HG02884 (cell line): ENCODE data around the gene GPC2.
"Not testable (repeated sequence)": the region's sequence is repeated elsewhere in the genome, so short reads cannot be mapped to it uniquely, and the experiment has no call there.

Experiments used
- ATAC-seq: cut with Tn5 transposase; IDR thresholded peaks from one replicate; pipeline ENCODE4 v1.9.1; 2021; ENCODE audit warnings: mild to moderate bottlenecking, moderate library complexity; ENCODE audit not compliant: unreplicated experiment

GPC2 gene

DNA sequence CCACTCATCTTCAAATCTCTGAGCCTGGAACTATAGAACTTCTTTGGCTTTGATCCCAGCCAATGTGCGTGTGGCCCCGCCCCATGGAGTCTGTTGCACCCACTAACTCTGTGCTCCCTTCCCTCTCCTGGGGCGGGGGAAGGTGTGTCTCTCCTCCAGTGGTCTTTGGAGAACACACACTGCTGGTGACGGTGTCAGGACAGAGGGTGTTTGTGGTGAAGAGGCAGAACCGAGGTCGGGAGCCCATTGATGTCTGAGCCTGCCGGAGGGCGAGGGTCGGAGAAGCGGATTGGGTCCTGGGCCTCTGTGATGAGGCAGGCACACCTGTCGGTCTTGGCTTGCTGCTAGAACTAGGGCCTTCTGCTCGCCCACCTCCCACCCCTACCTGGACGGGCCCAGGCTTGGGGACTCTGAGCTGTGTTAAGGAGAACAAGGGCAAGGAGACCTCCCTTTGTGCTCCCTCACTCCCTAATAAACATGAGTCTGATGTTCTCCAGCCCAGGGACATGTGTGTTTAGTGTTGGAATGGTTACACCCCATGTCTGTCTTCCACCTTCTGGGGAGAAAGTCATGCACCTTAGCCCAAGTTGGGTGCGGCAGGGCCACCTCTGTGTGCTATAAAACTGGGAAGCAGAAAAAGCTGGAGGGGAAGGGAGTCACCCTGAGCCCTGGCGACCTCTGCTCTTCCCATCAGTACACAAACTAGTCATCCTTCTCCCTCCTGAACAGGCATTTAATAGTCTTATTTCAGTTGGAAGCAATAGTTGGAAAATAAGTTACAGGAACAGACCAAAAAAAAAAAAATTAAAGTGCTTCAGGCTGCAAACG lies 23.3 kb downstream of the GPC2 start:
- no peak for ATAC-seq

DNA sequence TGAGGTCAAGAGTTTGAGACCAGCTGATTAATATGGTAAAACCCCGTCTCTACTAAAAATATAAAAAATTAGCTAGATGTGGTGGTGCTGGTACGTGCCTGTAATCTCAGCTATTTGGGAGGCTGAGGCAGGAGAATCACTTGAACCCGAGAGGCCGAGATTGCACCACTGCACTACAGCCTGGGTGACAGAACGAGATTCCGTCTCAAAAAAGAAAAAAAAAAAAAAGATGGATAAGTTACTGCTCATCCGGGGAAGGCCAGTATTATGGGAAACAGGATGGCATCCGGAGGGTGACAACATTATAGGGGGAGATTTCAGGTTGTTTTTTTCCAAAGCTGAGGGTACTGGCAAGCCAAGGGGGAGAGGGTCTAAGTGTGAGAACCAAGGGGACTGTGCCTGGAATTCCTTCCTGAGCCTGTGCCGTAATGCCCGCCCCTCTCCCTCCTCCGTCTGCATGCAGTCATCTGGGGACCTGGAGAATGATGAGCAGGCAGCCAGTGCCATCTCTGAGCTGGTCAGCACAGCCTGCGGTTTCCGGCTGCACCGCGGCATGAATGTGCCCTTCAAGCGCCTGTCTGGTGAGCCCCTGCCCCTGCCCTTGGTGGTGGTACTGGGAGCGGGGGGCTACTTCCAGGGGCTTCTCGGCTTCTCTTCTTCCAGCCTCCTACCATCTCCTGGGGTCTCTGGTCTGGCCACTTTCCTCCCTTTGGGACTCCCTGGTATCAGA lies 24.1 kb downstream of the GPC2 start:
- ATAC-seq, result no peak

DNA sequence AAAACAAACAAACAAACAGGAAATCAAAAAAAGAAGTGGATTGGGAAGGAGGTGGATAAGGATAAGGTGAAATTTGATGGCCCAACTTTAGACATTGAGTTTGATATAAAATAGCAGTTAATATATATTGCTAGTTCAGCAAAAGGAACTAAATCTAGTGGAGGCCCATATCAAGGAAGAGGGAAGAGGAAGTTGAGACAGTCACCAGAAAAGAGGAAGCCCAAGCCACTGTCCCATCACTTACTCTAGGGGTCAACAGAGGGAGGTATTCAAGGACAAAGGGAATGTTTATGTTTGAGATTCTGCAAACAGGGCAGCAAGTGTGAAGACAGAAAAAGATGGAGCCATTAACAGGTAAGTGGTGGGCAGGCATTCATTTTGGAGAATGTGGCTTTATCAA lies 24.8 kb downstream of the GPC2 start:
- ATAC-seq, result no peak

DNA sequence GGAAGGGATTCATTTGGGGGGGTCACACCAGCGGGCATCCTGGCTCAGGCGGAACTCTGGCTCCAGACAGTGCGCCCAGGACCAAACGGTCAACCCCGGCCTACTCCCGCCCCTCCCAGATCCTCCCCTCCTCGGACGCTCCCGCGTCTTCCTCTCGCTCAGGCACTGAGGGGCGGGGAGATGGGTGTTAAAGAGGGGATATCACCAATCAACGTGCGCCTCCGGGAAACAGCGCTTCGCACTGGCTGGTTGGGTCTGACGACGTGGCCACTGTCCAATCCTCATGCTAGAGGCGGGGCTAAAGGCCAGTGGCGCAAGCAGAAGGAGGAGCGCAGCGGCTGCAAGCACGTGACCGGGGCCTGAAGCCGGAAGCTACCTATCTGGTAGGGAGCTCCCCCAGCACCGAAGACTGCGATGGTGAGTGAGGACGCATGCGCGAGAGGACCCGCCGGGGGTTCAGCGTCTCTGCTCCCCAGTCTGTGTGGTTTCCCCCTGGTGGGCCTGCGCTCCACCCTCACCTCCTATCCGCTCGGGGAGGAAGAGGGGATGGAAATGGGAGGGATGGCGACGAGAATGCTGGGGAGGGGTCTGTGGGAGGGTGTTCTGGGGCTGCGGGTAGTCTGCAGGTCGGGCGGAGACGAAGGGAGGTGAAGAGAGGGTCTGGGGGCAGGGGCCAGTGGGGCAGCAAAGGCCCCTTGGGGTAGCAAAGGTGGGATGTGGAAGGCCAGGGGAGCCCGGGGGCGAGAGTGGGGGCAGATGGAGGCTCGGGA lies 28.4 kb downstream of the GPC2 start, which contains the start of gene LAMTOR4:
Gene LAMTOR4, plus strand, starts transcription at position 360 of the 770 bp plus-strand sequence. Its CDS starts 55 bp downstream, at position 415.
- peak; percentile 94 for ATAC-seq

DNA sequence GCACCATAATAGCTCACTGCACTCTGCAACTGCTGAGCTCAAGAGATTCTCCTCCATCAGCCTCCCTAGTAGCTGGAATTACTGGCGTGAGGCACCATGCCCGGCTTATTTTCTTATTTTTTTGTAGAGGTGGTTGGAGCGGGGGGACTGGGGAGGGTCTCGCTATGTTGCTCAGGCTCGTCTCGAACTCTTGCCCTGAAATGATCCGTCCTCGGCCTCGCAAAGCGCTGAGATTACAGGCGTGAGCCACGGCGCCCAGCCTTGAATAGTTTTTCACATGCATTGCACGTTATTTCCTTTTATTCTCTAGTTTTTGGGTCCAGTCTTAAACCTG lies 29.0 kb downstream of the GPC2 start:
- ATAC-seq, result peak; percentile 5

DNA sequence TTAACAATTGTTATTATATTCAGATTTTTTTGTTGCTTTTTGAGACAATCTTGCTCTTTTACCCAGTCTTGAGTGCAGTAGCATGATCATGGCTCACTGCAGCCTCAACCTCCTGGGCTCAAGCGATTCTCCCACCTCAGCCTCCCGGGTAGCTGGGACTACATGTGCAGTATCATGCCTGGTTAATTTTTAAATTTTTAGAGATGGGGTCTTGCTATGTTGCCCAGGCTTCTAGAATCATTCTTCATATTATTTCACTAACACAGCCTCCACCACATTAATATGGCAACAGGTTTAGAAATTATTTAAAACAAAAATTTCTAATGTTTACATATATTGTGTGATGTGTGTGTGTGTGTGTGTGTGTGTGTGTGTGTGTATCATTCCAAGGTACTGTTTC lies 29.9 kb downstream of the GPC2 start:
- no peak for ATAC-seq

DNA sequence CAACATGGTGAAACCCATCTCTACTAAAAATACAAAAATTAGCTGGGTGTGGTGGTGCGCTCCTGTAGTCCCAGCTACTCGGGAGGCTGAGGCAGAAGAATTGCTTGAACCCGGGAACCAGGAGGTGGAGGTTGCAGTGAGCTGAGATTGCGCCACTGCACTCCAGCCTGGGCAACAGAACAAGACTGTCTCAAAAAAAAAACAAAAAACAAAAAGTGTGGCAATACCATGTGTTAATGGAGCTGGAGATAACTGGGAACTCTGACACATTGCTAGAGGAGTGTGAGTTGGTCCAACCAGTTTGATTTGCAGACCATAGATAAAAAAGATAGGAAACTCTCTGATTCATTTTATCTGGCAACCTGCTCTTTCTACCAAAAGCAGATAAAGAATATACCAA lies 30.8 kb downstream of the GPC2 start:
- ATAC-seq, result not testable (repeated sequence)

DNA sequence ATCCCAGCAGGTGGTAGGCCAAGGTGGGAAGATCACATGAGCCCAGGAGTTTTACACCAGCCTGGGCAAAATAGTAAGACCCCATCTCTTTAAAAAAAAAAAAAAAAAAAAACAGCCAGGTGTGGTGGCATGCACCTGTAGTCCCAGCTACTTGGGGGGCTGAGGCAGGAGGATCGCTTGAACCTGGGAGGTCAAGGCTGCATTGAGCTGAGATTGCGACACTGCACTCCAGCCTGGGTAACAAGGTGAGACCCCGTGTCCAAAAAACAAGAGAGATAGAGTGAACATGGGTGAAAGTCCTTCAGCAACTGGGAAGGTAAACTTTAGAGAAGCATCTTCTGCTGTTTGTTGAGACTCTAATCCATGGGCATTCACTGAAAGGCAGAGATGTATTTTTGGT lies 34.7 kb downstream of the GPC2 start:
- no peak for ATAC-seq

DNA sequence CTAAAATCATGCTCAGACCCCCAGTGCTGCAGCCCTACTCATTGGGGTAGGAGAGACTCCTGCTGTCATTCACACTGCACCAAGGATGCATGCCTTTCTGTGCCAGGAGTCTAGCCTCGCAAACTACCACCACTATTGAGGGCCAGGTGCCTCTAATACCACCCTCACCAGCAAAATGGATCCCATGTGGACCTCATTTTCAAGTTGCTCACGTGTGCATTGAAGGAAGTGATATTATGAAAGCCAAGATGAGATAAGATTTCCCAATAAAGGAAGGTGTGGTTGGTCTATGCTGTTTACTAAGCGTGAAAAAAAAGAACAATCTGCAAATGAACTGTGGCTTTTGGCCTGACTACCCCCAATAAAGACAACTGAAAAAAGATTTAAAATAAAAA lies 35.6 kb downstream of the GPC2 start:
- ATAC-seq, result no peak

DNA sequence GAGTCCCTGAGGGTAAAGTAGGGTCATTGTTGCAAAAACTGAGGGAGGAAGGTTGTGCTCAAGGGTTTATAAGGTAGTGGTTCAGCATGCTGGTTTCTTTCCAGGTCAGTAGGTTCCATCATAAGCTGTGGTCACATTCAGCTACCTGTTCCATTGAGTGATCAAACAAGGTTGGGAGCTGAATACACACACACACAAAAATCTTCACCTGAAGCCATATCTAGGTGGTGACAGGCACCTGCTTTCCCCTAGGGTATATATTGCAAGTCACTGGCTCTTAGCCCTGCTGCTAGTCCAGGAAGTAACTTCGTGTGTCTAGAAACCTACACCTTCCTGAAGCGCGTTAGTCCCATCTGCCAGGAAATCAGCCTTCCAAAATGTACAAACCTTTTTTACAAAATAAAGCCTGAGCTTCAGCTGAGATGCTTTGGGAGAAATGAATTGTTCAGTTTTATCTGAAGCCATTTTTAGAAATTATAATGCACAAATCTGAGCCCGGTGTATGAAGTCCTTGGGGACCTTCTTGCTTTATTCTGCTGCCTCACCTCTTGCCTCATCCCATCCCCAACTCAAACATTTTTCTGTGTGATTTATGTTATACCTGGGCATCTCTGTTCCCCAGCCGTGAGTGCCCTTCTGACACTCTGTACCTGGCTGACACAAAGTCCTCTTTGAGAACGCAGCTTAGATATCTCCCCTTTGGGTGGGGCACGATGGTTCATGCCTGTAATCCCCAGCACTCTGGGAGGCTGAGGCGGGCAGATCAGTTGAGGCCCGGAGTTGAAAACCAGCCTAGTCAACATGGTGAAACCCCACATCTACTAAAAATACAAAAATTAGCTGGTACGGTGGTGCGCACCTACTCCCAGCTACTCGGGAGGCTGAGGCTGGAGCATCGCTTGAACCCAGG lies 39.1 kb downstream of the GPC2 start:
- no peak for ATAC-seq

DNA sequence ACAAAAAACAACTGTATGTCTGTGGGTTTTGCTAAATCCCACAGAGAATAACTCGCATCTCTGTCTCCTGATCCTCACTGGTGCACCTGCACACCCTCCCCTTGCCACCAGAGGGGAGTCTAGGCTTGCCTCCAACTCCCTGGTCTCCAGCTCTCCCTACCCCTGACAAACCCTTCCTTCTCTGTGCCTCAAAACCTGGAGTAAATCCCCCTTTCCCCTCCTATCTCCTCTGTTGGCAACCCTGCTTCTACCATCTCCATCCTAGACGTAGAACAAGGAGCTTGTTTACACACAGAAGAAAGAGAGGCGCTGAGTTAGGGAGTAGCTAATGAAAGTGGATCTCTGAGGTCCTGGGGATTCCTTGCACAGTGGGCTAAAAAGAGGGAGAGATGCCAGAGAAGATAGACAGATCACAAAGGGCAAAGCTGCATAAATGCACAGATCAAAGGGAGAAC lies 44.5 kb downstream of the GPC2 start:
- ATAC-seq, result no peak

DNA sequence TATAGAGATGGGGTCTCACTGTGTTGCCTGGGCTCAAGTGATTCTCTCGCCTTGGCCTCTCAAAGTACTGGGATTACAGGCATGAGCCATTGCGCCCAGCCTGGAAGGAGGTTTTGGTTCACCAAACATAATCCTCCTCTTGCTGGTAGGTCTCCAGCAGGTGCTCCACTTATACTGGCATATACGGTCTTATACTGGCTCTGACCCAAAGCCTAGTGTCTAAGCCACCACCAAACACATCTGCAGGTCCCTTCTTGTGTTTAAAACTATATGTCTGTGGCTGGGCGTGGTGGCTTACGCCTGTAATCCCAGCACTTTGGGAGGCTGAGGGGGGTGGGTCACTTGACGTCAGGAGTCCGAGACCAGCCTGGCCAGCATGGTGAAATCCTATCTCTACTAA lies 45.1 kb downstream of the GPC2 start:
- ATAC-seq, result no peak

DNA sequence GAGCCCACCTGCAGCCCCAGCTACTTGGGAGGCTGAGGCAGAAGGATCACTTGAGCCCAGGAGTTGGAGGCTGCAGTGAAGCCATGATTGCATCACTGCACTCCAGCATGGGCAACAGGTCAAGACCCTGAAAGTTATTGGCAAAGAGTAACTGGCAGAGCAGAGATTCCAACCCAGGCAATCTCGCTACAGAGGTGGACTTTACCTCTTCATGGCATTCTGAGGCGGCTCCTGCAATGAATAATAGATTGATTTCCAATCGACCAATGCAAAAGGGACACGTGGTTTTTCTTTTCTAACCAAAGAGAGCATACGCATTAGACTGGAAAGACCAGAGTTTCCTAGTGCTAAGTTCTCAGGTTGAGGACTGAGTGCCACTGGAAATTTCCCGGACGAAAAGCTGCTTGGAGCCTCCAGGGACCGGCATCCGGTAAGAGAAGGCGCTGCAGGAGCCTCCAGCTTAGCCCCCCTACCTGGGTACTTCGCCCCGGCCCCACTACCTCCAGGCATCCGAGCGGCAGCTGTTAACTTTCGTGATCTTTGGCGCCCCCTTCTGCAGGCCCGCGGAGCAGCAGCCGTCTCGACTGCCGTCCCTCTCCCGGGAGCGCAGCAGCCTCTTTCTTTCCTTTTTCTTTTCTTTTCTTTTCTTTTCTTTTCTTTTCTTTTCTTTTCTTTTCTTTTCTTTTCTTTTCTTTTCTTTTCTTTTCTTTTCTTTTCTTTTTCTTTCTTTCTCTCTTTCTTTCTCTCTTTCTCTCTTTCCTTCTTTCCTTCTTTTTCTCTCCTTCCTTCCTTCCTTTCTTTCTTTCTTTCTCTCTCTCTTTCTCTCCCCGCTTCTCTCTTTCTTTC lies 46.4 kb downstream of the GPC2 start:
- ATAC-seq, result no peak

DNA sequence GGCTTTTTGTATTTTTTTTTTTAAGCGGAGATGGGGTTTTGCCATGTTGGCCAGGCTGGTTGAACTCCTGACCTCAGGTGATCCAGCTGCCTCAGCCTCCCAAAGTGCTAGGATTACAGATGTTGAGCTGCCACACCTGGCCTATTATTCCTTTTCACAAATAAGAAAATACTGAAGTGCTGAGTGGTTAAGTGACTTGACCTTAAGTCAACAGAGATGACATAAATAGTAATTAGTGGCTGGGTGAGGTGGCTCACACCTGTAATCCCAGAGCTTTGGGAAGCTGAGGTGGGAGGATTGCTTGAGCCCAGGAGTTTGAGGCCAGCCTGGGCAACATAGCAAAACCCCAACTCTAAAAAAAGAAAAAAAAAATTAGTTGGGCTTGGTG lies 47.0 kb downstream of the GPC2 start:
- not testable (repeated sequence) for ATAC-seq

DNA sequence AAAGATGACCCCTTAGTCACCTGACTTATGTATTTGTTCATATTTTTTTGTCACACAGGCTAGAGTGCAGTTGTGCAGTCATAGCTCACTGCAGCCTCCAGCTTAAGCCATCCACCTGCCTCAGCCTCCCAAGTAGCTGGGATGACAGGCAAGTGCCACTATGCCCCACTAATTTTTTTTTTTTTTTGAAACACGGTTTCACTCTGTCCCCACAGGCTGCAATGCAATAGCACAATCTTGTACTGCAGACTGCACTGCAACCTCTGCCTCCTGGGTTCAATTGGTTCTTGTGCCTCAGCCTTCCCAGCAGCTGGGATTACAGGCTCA lies 48.6 kb downstream of the GPC2 start:
- ATAC-seq, result no peak

DNA sequence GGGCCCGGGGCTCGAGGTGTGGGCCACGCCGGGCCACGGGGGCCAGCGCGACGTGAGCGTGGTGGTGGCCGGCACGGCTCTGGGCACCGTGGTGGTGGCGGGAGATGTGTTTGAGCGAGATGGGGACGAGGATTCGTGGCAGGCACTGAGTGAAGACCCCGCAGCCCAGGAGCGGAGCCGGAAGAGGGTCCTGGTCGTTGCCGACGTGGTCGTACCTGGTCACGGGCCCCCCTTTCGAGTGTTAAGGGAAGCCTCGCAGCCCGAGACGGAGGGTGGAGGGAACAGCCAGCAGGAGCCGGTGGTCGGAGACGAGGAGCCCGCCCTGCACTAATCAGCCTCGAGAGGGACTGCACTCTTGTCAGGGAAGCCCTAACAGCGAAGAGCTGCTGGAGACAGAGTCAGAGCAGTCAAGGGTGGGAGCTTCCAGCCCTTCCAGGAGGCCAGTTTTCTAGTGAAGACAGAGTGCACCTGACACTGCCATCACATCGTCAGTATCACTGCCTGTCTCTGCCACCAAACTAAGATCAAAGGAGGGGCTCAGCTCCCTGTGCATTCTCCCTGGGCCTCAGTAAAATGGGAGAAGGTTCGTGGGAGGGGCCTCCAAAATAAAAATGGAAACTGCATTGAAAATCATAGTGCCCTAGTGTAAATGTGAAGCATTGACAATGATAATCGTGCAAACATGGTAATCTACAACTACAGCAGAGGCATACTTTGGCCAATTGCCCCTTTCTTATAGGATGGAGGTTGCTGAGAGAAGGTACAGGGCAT lies 49.1 kb downstream of the GPC2 start:
- ATAC-seq, result no peak

DNA sequence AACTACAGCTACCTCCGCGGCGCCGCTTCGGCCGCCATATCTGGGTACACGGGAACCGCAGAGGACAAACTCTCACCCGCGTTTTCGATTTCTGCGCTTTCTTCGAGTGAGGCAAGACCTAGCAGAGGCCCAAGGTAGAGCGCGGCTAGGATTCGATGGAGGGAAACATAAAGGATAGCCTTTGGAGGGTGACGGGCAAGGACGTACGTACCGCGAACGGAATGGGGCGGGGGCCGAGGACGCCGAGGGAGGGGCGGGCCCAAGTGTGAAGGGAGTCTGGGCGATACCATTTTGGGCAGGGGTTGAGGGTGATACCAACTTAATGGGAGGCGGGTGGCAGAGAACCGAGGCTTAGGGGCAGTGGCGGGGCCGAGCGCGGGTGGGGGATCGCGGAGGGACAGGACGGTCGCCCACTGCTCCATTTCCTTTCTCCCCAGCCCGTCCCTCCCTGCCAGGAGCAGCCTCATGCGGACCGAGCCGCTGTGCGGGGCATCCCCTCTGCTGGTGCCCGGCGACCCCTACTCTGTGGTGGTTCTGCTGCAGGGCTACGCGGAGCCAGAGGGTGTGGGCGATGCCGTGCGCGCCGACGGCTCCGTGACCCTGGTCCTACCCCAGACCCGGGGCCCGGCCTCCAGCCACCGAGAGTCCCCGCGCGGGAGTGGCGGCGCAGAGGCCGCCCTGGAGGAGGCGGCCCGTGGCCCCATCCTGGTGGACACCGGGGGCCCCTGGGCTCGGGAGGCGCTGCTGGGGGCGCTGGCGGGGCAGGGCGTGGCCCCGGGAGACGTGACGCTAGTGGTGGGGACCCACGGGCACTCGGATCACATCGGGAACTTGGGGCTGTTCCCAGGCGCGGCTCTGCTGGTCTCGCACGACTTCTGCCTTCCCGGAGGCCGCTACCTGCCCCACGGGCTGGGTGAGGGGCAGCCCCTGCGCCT lies 50.0 kb downstream of the GPC2 start, which contains the start of gene MBLAC1:
Gene MBLAC1, plus strand, starts transcription at position 37 of the 935 bp plus-strand sequence. Its CDS starts 429 bp downstream, at position 466.
- peak; percentile 44 for ATAC-seq
